Measurements from ENCODE around the gene NOC4L. TPM values are rescaled to one million over a fixed set of nuclear protein-coding genes. Genes with fewer than 3 reads are reported as not detected.
"Not testable (repeated sequence)": the region's sequence is repeated elsewhere in the genome, so short reads cannot be mapped to it uniquely, and the experiment has no call there.

Gene NOC4L
- total RNA-seq, 1 experiment from 2014 or later: 41.4 TPM

GRCh38 chr12:132103072-132103471 is 41.2 kb upstream of the NOC4L start:
- DNase-seq (ENCODE audit: low spot score); POLR2A ChIA-PET; H3K4me3 Mint-ChIP-seq; CTCF ChIA-PET; H3K4me1 Mint-ChIP-seq; H3K27me3 Mint-ChIP-seq (ENCODE audit: low read depth); H3K9me3 Mint-ChIP-seq; ATAC-seq; H3K27ac Mint-ChIP-seq: not testable (repeated sequence)
- peaks cover 16% of the 10 kb centered on the region for H3K36me3 Mint-ChIP-seq
- TF ChIP-seq USF1 (CRISPR knock-in tag; IDR thresholded peaks at IDR 0.05) (0 out of 2 replicates have a peak, but pooled peaks have one; percentile 50), USF2 (CRISPR knock-in tag; IDR thresholded peaks at IDR 0.05) (peak; percentile 72)

GRCh38 chr12:132103542-132104308 is 40.5 kb upstream of the NOC4L start:
- ATAC-seq: no peak
- Mint-ChIP-seq H3K4me1 (peaks cover 8% of the 10 kb centered on the region), H3K27ac (no peak overlapping the region), H3K27me3 (ENCODE audit: low read depth) (no peaks in the 10 kb centered on the region), H3K4me3 (no peak overlapping the region), H3K36me3 (peaks cover 16% of the 10 kb centered on the region), H3K9me3 (no peaks in the 10 kb centered on the region)
- DNase-seq (ENCODE audit: low spot score): no peak
- ChIA-PET POLR2A (no interaction called here), CTCF (no interaction called here)
- TF ChIP-seq USF1 (CRISPR knock-in tag; IDR thresholded peaks at IDR 0.05): no peak
- no peak for TF ChIP-seq SMAD3 (CRISPR knock-in tag; IDR thresholded peaks at IDR 0.05; ENCODE audit: borderline replicate concordance)
- peak; percentile 73 for TF ChIP-seq ZNF423 (CRISPR knock-in tag; IDR thresholded peaks at IDR 0.05)

- ChIA-PET POLR2A (no interaction called here), CTCF (no interaction called here)
- H3K27me3 Mint-ChIP-seq (ENCODE audit: low read depth): no peaks in the 10 kb centered on the region
- peaks cover 18% of the 10 kb centered on the region for H3K36me3 Mint-ChIP-seq
- no peak overlapping the region for H3K27ac Mint-ChIP-seq
- no peak for TF ChIP-seq ATF2 (CRISPR knock-in tag; IDR thresholded peaks at IDR 0.05; ENCODE audit: borderline replicate concordance, low read depth)
- no peak for TF ChIP-seq ZNF671 (CRISPR knock-in tag; IDR thresholded peaks at IDR 0.05)
- no peak for TF ChIP-seq NR2C2 (CRISPR knock-in tag; IDR thresholded peaks at IDR 0.05)
- no peak for TF ChIP-seq HMGA2 (CRISPR knock-in tag; IDR thresholded peaks at IDR 0.05)
- TF ChIP-seq MAX (CRISPR knock-in tag; IDR thresholded peaks at IDR 0.05): no peak
- TF ChIP-seq ESRRA (CRISPR knock-in tag; IDR thresholded peaks at IDR 0.05; ENCODE audit: borderline replicate concordance): no peak
- no peak for TF ChIP-seq FOXP4 (CRISPR knock-in tag; IDR thresholded peaks at IDR 0.05)
- no peak for TF ChIP-seq MXD4 (CRISPR knock-in tag; IDR thresholded peaks at IDR 0.05; ENCODE audit: borderline replicate concordance)
- no peak for TF ChIP-seq JUN (CRISPR knock-in tag; IDR thresholded peaks at IDR 0.05)
- no peak for TF ChIP-seq CREB1 (CRISPR knock-in tag; IDR thresholded peaks at IDR 0.05)
- no peak for TF ChIP-seq SMAD3 (CRISPR knock-in tag; IDR thresholded peaks at IDR 0.05; ENCODE audit: borderline replicate concordance)
- no peak for TF ChIP-seq ZNF281 (CRISPR knock-in tag; IDR thresholded peaks at IDR 0.05)
- TF ChIP-seq ATF3 (CRISPR knock-in tag; conservative IDR thresholded peaks at IDR 0.05): no peak
- TF ChIP-seq TEAD4 (CRISPR knock-in tag; IDR thresholded peaks at IDR 0.05): no peak
- no peaks in the 10 kb centered on the region for H3K9me3 Mint-ChIP-seq
- DNase-seq (ENCODE audit: low spot score) (no peak), ATAC-seq (no peak)
- peaks cover 8% of the 10 kb centered on the region for H3K4me1 Mint-ChIP-seq
- no peak overlapping the region for H3K4me3 Mint-ChIP-seq
Observed at GRCh38 chr12:132105467-132105866, 38.8 kb upstream of the NOC4L start.
